AG09309 (cell line): Measurements from ENCODE around the gene SLC22A23.

Experiments
- DNase-seq: peaks from one replicate; pipeline ENCODE4 v3.0.0-alpha.2; 2010; ENCODE audit warnings: low read depth
- H3K4me3 ChIP-seq: 2 replicates; pipeline ENCODE4 v1.5.1; 2011; ENCODE audit warnings: mild to moderate bottlenecking, low read depth, low read length, moderate library complexity; ENCODE audit not compliant: control insufficient read depth
- TF ChIP-seq, protein P1 (sequence below): IDR thresholded peaks from 2 replicates; pipeline ENCODE4 v1.5.1; 2011; ENCODE audit warnings: mild to moderate bottlenecking, low read depth, low read length, inconsistent platforms; ENCODE audit not compliant: insufficient read depth, control insufficient read depth; ENCODE audit errors: missing control alignments

Gene SLC22A23

GRCh38 chr6:3287308-3287707 is 169.5 kb downstream of the SLC22A23 start:
- TF ChIP-seq, protein P1, sequence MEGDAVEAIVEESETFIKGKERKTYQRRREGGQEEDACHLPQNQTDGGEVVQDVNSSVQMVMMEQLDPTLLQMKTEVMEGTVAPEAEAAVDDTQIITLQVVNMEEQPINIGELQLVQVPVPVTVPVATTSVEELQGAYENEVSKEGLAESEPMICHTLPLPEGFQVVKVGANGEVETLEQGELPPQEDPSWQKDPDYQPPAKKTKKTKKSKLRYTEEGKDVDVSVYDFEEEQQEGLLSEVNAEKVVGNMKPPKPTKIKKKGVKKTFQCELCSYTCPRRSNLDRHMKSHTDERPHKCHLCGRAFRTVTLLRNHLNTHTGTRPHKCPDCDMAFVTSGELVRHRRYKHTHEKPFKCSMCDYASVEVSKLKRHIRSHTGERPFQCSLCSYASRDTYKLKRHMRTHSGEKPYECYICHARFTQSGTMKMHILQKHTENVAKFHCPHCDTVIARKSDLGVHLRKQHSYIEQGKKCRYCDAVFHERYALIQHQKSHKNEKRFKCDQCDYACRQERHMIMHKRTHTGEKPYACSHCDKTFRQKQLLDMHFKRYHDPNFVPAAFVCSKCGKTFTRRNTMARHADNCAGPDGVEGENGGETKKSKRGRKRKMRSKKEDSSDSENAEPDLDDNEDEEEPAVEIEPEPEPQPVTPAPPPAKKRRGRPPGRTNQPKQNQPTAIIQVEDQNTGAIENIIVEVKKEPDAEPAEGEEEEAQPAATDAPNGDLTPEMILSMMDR = no peak
- DNase-seq = no peak
- H3K4me3 ChIP-seq = no peak overlapping the region

GRCh38 chr6:3286641-3287171 is 170.1 kb downstream of the SLC22A23 start:
- no peak overlapping the region for H3K4me3 ChIP-seq
- TF ChIP-seq, protein P1 = no peak
- no peak for DNase-seq

DNA sequence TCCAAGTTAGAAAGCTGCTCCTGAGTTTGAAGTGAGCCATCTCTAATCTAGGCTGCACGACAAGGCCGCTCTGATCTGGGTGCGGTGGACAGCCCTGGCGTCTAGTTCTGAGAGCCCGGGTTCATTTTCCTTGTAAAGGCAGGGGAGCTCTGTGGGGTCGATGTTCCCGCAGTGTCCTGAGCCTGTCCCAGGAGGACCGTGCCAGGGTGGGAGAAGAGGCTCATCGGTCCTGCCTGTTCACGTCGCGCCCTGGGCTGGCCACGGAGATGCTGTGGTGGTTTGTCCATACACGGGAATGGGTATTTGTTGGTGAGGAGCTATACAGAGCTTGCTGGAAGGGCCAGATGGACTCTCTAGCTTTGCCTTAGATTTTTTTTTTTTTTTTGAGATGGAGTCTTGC is 171.1 kb downstream of the SLC22A23 start:
- no peak overlapping the region for H3K4me3 ChIP-seq
- DNase-seq = no peak
- TF ChIP-seq, protein P1 = no peak

GRCh38 chr6:3285049-3285639 is 171.7 kb downstream of the SLC22A23 start:
- TF ChIP-seq, protein P1 = no peak
- DNase-seq = no peak
- H3K4me3 ChIP-seq = no peak overlapping the region

GRCh38 chr6:3284436-3284876 is 172.4 kb downstream of the SLC22A23 start:
- TF ChIP-seq, protein P1 = no peak
- DNase-seq = no peak
- H3K4me3 ChIP-seq = no peak overlapping the region

DNA sequence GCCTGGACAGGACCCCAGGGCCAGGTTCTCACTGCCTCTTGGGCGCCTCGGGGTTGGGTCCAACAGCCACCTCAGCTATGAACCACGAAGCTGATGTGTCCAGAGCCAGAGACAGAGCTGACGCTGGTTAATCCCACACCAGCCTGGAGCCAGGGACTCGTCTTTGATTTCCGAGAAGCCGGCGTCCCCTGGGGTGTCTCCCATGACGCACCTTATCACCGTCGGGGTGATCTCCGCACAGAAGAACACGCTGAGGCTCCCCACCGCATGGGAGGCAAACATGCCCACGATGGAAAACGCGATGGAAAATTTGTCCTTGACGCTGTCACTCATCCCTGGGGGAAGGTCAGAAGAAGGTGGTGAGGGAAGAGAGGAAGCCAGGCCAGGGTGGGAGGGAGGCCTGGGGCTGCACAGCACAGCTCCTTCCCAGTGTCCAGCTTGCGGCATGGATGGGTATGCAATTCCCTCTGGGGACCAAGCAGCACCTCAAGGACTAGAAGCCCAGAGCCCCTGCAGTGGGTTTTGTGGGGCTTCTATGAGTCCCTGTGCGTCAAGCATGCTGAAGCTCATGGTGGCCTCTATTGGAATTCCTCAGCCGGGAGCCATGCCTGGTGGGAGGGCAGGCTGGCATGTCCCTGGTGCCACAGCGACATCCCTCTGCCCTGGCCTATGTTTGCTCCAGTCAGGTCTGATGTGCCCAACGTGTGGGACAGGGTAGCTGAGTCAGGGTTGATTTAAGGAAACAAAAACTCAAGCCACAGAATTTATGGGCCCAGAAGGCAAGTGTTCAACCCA is 173.0 kb downstream of the SLC22A23 start:
- no peak overlapping the region for H3K4me3 ChIP-seq
- DNase-seq = no peak
- TF ChIP-seq, protein P1 = no peak
